HG03108 (cell line): Measurements from ENCODE around the gene KCNK6.

ENCODE experiments used
- ATAC-seq: cut with Tn5 transposase; IDR thresholded peaks from one replicate; pipeline ENCODE4 v1.9.1; 2021; ENCODE audit warnings: moderate library complexity; ENCODE audit not compliant: unreplicated experiment

Gene KCNK6

DNA sequence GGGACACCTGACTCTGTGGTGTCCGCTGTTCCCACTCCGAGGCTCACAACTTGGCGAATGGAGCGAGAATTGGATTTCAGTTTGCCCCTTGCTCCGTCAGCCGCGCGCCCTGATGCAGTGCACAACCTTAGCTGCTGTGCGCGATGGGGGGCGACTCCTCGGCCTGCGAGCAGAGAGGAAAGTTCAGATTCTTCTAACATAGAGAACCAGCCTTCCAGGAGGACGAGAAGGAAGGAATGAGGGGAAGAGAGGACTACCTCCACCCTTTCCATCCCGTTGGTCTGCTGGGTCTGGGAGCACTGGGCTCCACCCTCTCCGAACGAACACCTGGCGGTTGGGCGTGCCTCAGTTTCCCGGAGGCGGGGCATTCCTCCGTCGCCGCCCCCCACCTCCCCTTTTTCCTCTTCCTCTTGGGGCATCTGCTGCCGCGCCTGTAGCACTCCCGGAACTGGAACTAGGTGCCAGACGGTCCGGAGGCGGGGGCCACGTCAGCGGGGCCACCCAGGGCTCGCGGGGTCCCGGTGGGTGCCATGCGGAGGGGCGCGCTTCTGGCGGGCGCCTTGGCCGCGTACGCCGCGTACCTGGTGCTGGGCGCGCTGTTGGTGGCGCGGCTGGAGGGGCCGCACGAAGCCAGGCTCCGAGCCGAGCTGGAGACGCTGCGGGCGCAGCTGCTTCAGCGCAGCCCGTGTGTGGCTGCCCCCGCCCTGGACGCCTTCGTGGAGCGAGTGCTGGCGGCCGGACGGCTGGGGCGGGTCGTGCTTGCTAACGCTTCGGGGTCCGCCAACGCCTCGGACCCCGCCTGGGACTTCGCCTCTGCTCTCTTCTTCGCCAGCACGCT, at the start of gene KCNK6:
TSS of gene KCNK6 (plus strand) at position 425 of the 838 bp plus-strand sequence. CDS start at position 531, 106 bp downstream.
- no peak for ATAC-seq

DNA sequence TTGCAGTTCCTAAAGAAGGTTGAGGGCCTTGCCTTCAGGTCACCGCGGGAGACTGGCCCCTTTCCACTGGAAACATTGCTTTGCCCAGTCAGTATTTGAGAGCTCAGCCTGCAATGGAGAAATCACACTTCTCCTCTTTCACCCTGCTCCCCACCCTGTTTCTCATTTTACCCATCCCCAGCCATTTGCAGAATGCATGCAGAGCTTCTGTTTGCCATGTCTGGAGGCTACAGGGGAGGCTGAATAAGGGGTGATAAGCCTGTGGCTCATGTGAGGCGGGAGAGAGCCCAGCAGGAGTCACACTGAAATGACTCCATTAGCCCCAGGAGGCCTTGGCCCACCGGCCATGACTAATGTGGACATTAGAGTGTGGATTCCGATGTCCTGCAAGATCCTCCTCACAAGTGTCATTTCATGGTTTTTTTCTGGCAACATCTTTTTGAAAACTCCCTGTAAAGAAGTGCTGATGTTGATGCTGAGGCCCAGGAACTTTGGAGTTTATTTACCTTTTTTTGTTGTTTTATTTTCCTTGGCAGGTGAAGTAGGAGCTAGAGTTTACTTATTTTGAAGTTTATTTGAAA, 49.0 kb upstream of the KCNK6 start:
- ATAC-seq = no peak

DNA sequence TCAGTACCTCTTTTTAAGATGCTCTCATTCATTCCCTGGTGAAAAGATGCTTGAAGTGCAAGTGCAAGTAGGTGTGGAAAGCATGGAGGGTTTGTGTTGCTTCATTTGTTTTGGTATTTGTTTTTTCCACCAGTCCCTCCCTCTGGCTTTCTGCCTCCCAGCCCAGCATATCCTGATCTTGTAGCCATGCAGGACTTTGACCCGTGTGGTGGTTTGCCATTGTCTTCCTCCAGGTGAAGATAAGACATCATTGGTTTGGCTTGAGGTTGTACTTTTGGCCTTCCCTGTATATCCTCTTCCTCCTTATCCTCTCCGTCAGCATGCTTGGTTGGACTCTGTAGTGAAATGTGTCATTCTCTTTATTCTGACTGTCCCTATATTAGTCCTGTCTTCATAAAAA, 46.1 kb upstream of the KCNK6 start:
- ATAC-seq = no peak

DNA sequence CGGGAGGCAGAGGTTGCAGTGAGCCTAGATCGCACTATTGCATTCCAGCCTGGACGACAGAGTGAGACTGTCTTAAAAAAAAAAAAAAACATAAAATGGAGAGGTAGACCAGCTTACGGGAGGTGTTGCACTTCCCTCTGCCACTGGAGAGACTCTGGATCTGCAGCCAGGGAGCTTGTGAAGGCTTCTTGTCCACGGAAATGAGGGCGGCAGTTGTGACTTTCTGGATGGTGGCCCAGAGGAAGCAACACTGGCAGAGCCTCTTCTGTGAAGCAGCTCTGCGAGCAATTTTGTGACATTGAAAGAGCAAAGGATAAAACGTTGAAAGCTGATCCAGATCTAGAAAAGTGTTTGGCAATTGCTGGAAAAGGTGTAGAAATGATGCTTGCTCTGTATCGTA, 44.9 kb upstream of the KCNK6 start:
- ATAC-seq = no peak

DNA sequence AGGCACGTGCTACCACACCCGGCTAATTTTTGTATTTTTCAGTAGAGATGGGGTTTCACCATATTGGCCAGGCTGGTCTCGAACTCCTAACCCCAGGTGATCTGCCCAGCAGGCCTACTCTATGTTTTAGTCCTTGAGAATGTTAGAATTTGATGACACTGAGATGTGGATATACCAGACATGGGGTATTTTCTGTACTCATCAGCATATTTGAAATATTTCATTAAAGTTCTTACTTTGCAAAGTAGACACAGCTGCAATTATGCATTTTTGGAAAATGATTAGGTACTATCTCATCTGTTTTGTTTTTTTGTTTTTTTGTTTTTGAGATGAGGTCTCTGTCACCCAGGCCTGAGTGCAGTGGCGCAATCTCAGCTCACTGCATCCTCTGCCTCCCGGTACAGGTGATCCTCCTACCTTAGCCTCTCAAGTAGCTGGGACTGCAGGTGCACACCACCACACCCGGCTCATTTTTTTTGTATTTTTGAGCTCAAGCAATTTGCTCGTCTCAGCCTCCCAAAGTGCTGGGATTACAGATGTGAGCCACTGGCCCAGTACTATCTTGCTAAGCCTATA, 42.6 kb upstream of the KCNK6 start:
- ATAC-seq = no peak

DNA sequence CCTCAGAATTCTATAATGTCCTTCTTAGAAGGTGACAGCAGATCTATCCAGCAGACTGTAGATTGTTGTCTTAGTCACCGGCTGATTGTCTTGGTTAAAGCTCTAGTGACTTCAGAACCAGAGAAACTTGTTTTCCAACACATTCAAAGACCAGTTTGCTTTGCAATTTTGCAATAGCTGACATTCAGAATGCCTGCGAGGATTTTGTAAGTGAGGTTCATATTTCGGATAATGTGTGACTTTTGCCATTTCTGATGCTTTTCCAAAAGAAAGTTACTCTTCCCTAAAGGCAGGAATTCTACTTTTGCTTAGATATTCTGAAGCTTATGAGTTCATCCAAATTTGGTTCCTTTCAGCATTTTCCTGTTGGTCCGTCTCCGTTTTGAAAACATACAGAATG, 42.1 kb upstream of the KCNK6 start:
- ATAC-seq = no peak

DNA sequence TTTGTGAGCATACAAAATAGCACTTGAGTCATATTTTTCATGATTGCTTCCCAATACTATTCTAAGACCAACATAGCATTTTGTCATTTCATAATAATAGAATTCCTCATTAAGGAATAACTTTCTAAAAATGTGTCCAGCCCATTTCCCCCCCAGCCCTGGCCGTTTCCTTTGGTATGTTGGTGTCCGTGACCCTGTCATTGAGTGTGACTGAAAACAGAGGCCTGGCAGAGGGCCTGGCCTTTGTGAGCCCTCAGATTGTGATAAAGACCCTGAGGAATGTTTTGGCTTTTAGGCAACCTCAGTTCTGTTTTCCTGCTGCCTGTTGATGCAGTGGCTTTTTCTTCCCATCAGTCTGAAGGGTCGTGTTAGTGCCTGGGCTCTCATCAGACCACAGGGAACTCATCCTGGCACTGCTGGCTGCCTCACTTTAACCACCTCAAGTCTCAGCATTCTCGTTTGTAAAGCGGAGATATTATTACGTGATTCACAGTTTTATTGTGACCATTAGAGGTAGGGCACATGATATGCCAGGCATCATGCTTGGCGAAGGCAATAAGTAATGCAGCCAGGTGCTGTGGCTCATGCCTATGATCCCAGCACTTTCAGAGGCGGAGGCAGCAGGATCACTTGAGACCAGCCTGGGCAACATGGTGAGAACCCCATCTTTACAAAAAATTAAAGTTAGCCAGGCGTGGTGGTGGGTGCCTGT, 41.5 kb upstream of the KCNK6 start:
- no peak for ATAC-seq

DNA sequence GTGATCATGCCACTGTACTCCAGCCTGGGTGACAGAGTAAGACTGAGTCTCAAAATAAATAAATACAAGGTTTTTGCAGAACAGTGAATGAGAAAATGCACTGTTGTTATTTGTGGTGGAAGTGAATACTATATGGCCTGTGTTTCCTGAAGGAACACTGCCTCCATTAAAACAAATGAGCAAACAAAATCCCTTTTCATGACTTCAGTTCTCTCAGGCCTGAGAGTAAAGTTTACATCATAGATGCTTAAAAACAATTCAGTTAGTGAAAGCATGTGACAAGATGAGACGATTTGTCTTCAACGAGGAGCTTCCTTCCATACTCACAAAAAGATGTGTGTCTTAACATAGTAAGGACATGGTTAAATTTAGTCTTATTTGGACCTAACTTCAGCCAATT, 40.9 kb upstream of the KCNK6 start:
- no peak for ATAC-seq

DNA sequence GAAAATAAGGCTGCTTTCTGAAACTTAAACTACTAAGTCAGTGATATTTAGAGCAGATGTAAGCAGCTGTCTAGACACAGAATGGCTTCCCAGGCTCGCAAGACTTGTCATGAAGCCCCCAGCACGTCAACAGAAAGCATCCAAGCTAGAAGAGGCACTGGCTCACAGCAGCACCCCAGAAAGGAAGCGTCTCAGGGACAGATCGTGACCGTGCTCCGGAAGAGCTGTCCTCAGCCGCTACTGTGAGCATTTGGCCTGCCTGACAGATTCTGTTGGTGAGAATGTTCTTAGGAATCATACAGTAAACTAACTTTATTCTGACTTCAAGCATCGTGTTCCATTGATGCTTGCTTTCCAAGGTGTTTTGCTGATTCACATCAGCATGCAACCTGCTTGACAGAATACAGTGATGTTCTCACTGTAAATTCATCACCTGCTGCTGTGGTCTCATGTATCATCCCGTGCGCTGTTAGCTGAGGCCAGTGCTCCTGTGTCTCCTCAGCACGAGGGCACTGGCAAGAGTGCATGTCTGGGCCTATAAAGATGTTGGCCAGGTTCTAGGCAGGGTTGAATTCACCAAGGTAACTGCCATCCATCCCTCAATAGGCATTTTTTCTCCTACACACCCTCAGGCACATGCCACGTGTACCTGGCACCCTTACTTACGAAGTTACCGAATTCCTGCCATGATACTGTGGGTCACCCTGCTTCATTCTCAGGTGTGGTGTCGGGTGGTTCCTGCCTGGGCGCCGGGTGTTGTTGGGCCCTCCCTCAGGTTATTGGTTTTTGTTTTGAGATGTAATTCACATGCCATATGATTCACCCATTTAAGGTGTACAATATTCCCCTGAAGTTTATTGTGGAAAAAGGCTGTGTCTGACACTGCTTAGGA, 39.4 kb upstream of the KCNK6 start:
- ATAC-seq = no peak

DNA sequence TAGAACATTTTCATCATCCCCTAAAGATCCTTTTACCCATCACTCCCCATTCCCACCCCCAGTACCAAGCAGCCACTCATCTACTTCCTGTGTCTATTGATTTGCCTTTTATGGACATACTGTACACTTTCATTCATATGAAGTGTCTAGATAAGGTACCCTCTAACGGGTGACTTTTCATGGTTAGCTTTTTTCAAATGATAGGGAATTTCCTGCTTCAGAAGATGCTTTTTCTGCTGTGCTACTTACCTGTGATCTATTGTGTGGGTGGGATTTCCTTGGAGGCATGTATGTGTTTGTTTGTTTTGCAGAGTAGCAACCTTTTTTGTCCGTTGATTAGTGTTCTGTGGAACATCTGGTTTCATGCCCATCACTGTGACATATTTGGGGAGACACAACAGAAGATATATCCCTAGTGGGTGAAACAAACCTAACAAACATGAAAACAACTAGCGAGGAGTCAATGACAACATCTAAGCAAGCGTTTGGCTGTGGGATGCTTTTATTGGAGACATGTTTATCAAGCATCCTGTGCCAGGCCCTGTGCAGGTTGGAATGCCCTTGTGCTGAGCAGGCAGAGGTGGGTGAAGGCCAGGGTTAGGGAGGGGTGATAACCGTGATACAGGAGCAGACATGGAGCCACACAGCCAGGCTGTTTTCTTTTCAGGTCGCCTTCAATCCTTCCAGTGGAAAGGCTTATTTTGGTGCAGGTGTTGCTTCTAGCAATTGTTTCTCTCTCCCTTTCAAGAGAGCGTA, 37.7 kb upstream of the KCNK6 start:
- ATAC-seq = no peak

DNA sequence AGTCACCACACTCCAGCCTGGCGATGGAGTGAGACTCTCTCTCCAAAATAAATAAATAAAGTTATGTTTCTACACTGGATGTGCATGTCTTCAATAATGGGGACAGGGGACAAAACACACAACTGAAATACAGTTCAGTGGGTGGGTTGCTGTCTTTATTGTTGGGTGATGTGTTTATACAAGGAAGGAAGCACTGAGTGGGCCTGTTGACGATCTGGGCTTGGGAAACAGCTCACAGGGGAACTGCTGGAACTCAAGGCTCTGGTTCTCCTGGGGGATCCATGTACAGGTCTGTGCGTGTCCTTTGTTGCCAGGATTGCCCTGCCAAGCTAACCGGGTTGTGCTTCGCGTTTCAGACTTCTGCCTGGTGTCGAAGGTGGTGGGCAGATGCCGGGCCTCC, 36.4 kb upstream of the KCNK6 start:
- ATAC-seq = no peak

DNA sequence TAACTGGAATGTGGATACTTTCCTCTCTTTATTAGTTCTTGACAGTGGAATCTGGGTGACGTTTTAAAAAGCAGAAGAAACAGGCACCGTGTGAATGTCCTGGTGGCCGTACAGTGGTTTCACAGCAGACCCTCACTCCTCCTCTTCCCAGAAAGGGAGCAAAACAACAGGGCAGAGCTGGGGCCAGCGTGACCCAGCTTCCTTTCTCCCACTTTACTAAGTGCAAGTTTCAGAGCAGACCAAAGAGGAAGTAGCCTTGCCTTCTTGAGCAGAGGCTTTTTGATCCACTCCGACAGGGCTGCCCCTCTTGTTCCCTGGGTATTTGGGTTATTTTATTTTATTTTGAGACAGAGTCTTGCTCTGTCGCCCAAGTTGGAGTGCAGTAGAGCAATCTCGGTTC, 35.2 kb upstream of the KCNK6 start:
- ATAC-seq = no peak

DNA sequence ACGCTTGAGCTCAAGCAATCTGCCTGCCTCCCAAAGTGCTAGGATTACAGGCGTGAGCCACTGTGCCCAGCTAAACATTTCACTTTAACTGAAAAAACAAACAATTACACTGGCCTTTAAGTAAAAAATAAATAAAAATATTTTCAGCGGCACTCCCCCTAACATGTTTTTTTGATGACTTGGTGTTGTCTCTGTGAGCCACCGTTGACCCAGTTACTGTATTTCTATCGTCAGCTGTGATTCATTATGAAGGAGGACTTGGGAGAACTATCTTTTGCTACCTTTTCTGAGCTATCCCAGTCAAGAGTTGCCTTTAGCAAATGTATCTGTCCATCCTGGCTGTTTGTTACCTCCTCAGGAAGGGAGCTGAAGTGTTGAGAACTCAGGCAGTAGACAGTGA, 34.1 kb upstream of the KCNK6 start:
- no peak for ATAC-seq

DNA sequence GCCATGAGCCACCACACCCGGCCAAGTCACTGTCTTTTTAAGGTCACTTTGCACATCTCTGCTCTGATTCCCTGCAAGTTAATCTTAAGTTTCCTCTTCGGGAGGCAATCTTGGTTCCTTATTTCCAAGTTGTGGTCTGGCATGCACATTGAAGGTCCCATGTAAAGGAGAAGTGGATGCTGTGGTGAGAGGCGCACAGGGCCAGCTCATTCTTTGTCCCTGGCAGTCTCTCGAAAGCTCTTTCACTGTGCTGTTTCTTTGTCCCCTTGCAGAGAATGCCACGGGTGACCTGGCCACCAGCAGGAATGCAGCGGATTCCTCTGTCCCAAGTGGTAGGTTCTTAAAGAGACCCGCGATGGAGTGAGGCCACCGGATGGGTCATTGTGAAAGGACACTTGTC, 32.0 kb upstream of the KCNK6 start:
- no peak for ATAC-seq

DNA sequence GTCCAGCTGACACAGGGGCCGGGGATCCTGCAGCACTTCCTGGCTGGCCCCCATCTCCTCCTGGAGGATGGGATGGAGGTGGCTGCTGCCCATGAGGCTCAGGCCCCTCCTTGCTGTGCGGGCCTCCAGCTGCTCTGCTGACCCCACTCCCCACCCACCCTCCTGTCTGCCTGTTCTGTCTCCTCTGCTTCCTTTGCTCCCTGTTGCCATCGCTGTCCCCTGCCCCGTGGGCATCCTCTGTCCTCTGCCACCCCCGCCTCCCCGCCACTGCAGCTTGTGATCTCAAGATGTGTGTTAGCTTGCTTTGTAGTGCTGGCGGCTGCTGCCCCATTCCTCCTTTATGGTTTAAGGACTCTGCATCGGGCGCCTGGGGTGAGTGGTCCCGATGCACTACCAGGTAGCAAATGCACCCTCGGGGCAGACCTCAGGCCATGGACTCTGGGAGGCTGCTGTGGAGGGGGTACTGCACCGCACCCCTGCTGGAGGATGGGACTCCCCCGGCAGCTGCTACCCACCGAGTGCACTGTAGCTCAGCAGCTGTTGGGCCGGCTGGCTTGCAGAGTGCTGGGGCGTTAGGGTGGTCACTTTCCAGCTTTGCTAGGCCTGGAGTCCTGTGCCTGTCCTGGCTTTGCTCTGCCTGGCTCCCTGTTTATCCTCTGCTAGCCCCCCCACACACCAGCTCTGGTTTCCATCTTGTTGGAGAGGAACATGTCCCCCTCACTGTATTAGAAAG, 31.4 kb upstream of the KCNK6 start:
- ATAC-seq = no peak

DNA sequence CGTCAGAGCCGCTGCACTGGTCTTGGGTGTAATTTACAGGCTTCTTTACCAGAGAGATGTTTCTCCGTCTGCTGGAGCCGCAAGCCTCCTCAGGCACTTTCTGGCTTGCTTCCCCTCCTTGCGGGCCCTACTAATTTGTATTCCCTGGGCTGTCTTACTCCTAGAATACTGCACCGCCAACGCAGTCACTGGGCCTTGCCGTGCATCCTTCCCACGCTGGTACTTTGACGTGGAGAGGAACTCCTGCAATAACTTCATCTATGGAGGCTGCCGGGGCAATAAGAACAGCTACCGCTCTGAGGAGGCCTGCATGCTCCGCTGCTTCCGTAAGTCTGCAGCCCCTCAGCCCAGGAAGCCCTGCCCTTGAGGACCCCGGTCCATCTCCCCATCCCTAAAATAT, 29.7 kb upstream of the KCNK6 start:
- ATAC-seq = no peak

DNA sequence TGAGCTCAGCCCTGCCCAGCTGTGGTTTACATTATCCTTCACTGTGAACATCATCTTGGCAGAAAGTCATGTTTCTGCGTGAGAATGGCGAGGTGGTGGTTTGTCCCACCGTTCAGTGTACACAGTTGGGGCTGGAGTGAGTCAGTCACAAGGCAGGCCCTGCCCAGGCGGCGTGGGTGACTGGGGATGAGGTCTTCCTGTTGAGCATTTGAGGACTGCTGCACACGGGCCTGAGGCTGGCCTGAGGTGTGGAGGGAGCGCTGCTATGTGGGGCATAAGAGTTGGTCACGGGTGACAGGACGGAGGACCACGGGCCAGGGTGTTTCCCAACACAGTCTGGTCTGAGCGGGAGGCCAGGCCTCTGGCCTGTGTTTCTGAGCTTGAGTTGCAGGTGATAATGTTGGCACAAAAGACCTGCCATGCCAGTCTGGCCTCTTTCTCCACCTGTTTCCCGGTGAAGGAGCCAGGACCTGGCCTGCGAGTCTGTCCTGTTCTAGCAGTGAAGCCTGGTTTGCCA, 29.0 kb upstream of the KCNK6 start:
- no peak for ATAC-seq

DNA sequence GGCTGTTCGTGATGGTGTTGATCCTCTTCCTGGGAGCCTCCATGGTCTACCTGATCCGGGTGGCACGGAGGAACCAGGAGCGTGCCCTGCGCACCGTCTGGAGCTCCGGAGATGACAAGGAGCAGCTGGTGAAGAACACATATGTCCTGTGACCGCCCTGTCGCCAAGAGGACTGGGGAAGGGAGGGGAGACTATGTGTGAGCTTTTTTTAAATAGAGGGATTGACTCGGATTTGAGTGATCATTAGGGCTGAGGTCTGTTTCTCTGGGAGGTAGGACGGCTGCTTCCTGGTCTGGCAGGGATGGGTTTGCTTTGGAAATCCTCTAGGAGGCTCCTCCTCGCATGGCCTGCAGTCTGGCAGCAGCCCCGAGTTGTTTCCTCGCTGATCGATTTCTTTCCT, 27.8 kb upstream of the KCNK6 start:
- no peak for ATAC-seq

DNA sequence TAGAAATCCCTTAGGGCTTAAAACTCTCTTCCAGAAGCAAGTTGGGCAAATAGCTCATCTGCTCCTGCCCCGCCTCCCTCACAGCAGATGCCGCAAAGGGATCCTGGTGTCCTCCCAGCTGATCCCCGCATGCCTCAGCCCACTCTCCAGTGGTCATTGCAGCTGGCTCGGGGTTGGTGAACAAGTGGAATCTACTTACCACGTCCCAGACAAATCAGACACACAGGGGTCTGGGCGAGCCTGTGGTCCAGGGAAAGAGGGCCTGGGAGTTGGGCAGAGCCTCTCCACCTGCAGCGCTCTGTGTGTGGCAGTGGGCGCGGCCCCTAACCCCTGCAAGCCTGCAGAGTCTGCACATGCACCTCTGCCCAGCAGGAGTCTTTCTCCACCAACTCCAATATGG, 26.4 kb upstream of the KCNK6 start:
- no peak for ATAC-seq
